Measurements from ENCODE around the gene MTERF4. TPM values are rescaled to one million over a fixed set of nuclear protein-coding genes. Genes with fewer than 3 reads are reported as not detected.

Gene MTERF4
- total and polyA plus RNA-seq, 2 of the 4 experiments (the other 2 are of a cell fraction), result 26.6 to 33.3 TPM

DNA sequence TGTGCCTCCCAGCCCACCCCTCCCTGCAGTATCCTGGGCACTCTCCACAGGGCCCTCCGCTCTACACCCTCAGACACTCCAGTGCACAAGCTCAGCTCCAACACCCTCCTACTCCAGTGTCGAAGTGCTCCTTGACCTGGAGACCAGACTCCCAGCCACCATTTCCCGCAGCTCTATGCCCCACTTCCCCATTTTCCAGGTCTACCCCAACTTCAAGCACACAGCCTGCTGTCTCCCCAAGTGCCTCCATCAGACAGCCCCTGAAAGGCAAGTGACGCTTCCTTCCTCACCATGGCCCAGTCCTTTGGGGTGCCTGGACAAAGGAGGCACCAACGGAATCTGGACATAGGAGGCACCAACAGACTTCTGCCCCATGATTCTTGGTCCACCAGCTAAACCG lies 40.0 kb upstream of the MTERF4 start:
- Histone ChIP-seq H3K56ac (ENCODE audit: extremely low read depth, insufficient read depth, low read length) (no peak overlapping the region), H3K36me3 (ENCODE audit: control insufficient read depth, insufficient read depth, low read length) (peaks cover 3% of the 10 kb centered on the region; the same call in 1 of the 2 replicates), H4K91ac (ENCODE audit: insufficient read depth, low read depth, low read length) (no peak overlapping the region), H4K20me1 (ENCODE audit: insufficient read depth, low read length) (no peaks in the 10 kb centered on the region), H2AK9ac (replicated peaks; ENCODE audit: low read depth, low read length, poor library complexity) (no peak overlapping the region), H4K5ac (ENCODE audit: low read depth, low read length) (no peak overlapping the region), H3K4me3 (ENCODE audit: insufficient read depth, low read depth, low read length) (no peak overlapping the region), H3K18ac (ENCODE audit: low read depth, low read length) (no peak overlapping the region), H2BK5ac (ENCODE audit: low read depth, low read length, poor library complexity, severe bottlenecking) (no peak overlapping the region), H4K8ac (ENCODE audit: low read depth in 2 of 2, low read length in 2 of 2) (no peak overlapping the region), H3K27me3 (ENCODE audit: control insufficient read depth, insufficient read depth, low read length) (no peaks in the 10 kb centered on the region), H3K9ac (ENCODE audit: low read depth, low read length) (no peak overlapping the region), H3K14ac (replicated peaks; ENCODE audit: low read depth, low read length) (no peak overlapping the region), H2BK15ac (ENCODE audit: low read depth, low read length) (no peak overlapping the region), H2AFZ (replicated peaks; ENCODE audit: low read length, poor library complexity) (no peak overlapping the region), H3K4me2 (ENCODE audit: low read depth, low read length) (no peak overlapping the region), H3K79me1 (ENCODE audit: low read depth in 1 of 2, low read length in 2 of 2) (peaks cover 0 to 2% of the 10 kb centered on the region in 2 experiments; a peak in 1 of 4 replicates), H3K4ac (ENCODE audit: low read depth, low read length) (no peak overlapping the region), H3K27ac (ENCODE audit: insufficient read depth, low read length) (no peak overlapping the region), H3K23ac (ENCODE audit: low read depth, low read length) (no peak overlapping the region), H2BK20ac (ENCODE audit: low read depth, low read length) (no peak overlapping the region), H2BK120ac (ENCODE audit: low read depth, low read length) (no peak overlapping the region), H3K9me1 (ENCODE audit: insufficient read depth, low read length) (no peaks in the 10 kb centered on the region), H3K4me1 (ENCODE audit: control insufficient read depth, insufficient read depth, low read length) (no peaks in the 10 kb centered on the region), H2AK5ac (ENCODE audit: low read depth, low read length) (no peak overlapping the region), H3K9me3 (ENCODE audit: control insufficient read depth, insufficient read depth, low read length) (no peaks in the 10 kb centered on the region)
- intact Hi-C loops (cut with micrococcal nuclease), result no loop called here
- ChIA-PET POLR2A (ENCODE audit: unreplicated experiment) (no interaction called here), CTCF (no interaction called here)
- 91% methylated on average over 4 of the region's 6 CpGs; no CpG with 5 or more reads in 1 of the 2 experiments for WGBS, 2 experiments (ENCODE audit: extremely low coverage in 2 of 2, insufficient read length in 1 of 2)
- no TSS peak for BruUV-seq (replicated peaks)
- no peak for TF ChIP-seq RFX5 (IDR thresholded peaks at IDR 0.05; ENCODE audit: low read depth, low read length)
- TF ChIP-seq CEBPB (IDR thresholded peaks at IDR 0.05; ENCODE audit: low read depth, low read length), result no peak
- TF ChIP-seq MAZ (IDR thresholded peaks at IDR 0.05; ENCODE audit: borderline replicate concordance, low read depth, low read length), result no peak
- no peak for TF ChIP-seq MAFK (IDR thresholded peaks at IDR 0.05; ENCODE audit: low read depth, low read length)
- TF ChIP-seq RCOR1 (IDR thresholded peaks at IDR 0.05; ENCODE audit: insufficient replicate concordance, low read length), result no peak
- no peak for TF ChIP-seq FOS (IDR thresholded peaks at IDR 0.05; ENCODE audit: low read depth, low read length)
- no peak for TF ChIP-seq SMC3 (IDR thresholded peaks at IDR 0.05; ENCODE audit: low read depth, low read length)
- TF ChIP-seq RAD21 (IDR thresholded peaks at IDR 0.05; ENCODE audit: low read length), result no peak
- no peak for TF ChIP-seq NFE2L2 (IDR thresholded peaks at IDR 0.05; ENCODE audit: low read depth, low read length)
- TF ChIP-seq POLR2A (IDR thresholded peaks at IDR 0.05; ENCODE audit: low read depth, low read length), result no peak
- TF ChIP-seq, protein P1, sequence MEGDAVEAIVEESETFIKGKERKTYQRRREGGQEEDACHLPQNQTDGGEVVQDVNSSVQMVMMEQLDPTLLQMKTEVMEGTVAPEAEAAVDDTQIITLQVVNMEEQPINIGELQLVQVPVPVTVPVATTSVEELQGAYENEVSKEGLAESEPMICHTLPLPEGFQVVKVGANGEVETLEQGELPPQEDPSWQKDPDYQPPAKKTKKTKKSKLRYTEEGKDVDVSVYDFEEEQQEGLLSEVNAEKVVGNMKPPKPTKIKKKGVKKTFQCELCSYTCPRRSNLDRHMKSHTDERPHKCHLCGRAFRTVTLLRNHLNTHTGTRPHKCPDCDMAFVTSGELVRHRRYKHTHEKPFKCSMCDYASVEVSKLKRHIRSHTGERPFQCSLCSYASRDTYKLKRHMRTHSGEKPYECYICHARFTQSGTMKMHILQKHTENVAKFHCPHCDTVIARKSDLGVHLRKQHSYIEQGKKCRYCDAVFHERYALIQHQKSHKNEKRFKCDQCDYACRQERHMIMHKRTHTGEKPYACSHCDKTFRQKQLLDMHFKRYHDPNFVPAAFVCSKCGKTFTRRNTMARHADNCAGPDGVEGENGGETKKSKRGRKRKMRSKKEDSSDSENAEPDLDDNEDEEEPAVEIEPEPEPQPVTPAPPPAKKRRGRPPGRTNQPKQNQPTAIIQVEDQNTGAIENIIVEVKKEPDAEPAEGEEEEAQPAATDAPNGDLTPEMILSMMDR (conservative IDR thresholded peaks at IDR 0.05; ENCODE audit: low read depth, low read length), result no peak
- TF ChIP-seq MXI1 (IDR thresholded peaks at IDR 0.05; ENCODE audit: borderline replicate concordance, low read depth, low read length), result no peak
- TF ChIP-seq, protein P2, sequence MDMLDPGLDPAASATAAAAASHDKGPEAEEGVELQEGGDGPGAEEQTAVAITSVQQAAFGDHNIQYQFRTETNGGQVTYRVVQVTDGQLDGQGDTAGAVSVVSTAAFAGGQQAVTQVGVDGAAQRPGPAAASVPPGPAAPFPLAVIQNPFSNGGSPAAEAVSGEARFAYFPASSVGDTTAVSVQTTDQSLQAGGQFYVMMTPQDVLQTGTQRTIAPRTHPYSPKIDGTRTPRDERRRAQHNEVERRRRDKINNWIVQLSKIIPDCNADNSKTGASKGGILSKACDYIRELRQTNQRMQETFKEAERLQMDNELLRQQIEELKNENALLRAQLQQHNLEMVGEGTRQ (IDR thresholded peaks at IDR 0.05; ENCODE audit: low read depth, low read length), result no peak
- TF ChIP-seq, protein P3, sequence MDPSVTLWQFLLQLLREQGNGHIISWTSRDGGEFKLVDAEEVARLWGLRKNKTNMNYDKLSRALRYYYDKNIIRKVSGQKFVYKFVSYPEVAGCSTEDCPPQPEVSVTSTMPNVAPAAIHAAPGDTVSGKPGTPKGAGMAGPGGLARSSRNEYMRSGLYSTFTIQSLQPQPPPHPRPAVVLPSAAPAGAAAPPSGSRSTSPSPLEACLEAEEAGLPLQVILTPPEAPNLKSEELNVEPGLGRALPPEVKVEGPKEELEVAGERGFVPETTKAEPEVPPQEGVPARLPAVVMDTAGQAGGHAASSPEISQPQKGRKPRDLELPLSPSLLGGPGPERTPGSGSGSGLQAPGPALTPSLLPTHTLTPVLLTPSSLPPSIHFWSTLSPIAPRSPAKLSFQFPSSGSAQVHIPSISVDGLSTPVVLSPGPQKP (IDR thresholded peaks at IDR 0.05; ENCODE audit: borderline replicate concordance, low read depth, low read length), result no peak
- no peak for TF ChIP-seq CHD1 (IDR thresholded peaks at IDR 0.05; ENCODE audit: low read depth, low read length)
- no peak for TF ChIP-seq BHLHE40 (IDR thresholded peaks at IDR 0.05; ENCODE audit: low read depth, low read length)
- ATAC-seq (ENCODE audit: low read depth) (no peak), DNase-seq (no peak)
- in situ Hi-C loops (cut with MboI; ENCODE audit: low sequenced_read_pairs), result no loop called here
- dilution Hi-C loops (cut with HindIII; ENCODE audit: low sequenced_read_pairs, unreplicated experiment), result no loop called here

All from IMR-90 (cell line).